Fibroblast of lung (primary cell): ENCODE data around the gene TP53INP2. TPM values are rescaled to one million over a fixed set of nuclear protein-coding genes. Genes with fewer than 3 reads are reported as not detected.
"Not testable (repeated sequence)": the region's sequence is repeated elsewhere in the genome, so short reads cannot be mapped to it uniquely, and the experiment has no call there.

Experiments used
- DNase-seq, 2 donors: peaks; one replicate each; pipeline versions ENCODE4 v3.0.0 to v3.0.0-alpha.2; 2010; ENCODE audit warnings: low read depth in 2 of 2
- H2AFZ ChIP-seq: 2 replicates; pipeline ENCODE4 v1.5.1; 2012; ENCODE audit warnings: low read length, control low read depth, inconsistent platforms
- H3K27ac ChIP-seq: 2 replicates; pipeline ENCODE4 v1.5.1; 2011; ENCODE audit warnings: low read length, control low read depth; ENCODE audit not compliant: insufficient read depth
- H3K27me3 ChIP-seq: 2 replicates; pipeline ENCODE4 v1.5.1; 2011; ENCODE audit warnings: mild to moderate bottlenecking, low read length; ENCODE audit not compliant: control insufficient read depth, insufficient read depth
- H3K36me3 ChIP-seq: 2 replicates; pipeline ENCODE4 v1.5.1; 2011; ENCODE audit warnings: low read length; ENCODE audit not compliant: control insufficient read depth, insufficient read depth
- H3K4me1 ChIP-seq: 2 replicates; pipeline ENCODE4 v1.5.1; 2011; ENCODE audit warnings: low read length; ENCODE audit not compliant: control insufficient read depth, insufficient read depth; ENCODE audit errors: extremely low read depth
- H3K4me2 ChIP-seq: 2 replicates; pipeline ENCODE4 v1.5.1; 2011; ENCODE audit warnings: low read length, control low read depth; ENCODE audit not compliant: insufficient read depth; ENCODE audit errors: extremely low read depth
- H3K4me3 ChIP-seq, 4 experiments: fragments of 200-600 bp in 1 of 4; sonication (generic) in 1 of 4; replicated peaks in 1 of 4; 2 replicates each; pipeline ENCODE4 v1.5.1; 2011 to 2016; ENCODE audit warnings: low read length in 4 of 4, low read depth in 3 of 4, mild to moderate bottlenecking in 3 of 4, control low read depth in 2 of 4, inconsistent platforms in 1 of 4, mixed read lengths in 1 of 4; ENCODE audit not compliant: insufficient read depth in 1 of 4; ENCODE audit errors: control extremely low read depth in 1 of 4
- H3K79me2 ChIP-seq: 2 replicates; pipeline ENCODE4 v1.5.1; 2012; ENCODE audit warnings: mild to moderate bottlenecking, low read length, inconsistent platforms; ENCODE audit not compliant: control insufficient read depth, insufficient read depth
- H3K9ac ChIP-seq: 2 replicates; pipeline ENCODE4 v1.5.1; 2011; ENCODE audit warnings: mild to moderate bottlenecking, low read length, control low read depth; ENCODE audit not compliant: insufficient read depth
- H3K9me3 ChIP-seq: 2 replicates; pipeline ENCODE4 v1.5.1; 2012; ENCODE audit warnings: low read depth, low read length; ENCODE audit not compliant: control insufficient read depth, insufficient read depth
- H4K20me1 ChIP-seq: 2 replicates; pipeline ENCODE4 v1.5.1; 2011; ENCODE audit warnings: low read length; ENCODE audit not compliant: control insufficient read depth, insufficient read depth; ENCODE audit errors: extremely low read depth
- CTCF ChIP-seq, 2 donors: IDR thresholded peaks in 1 of 2; conservative IDR thresholded peaks in 1 of 2; 1 replicate in 1 of 2; 2 replicates in 1 of 2; pipeline ENCODE4 v1.5.1; 2011 to 2012; ENCODE audit warnings: low read length in 2 of 2, control low read depth in 1 of 2, inconsistent platforms in 1 of 2, low read depth in 1 of 2, mild to moderate bottlenecking in 1 of 2
- EZH2 ChIP-seq: IDR thresholded peaks from 2 replicates; pipeline ENCODE4 v1.5.1; 2012; ENCODE audit warnings: low read length, control low read depth, mild to moderate bottlenecking; ENCODE audit errors: missing control alignments
- polyA plus RNA-seq, 2 donors: library from polyadenylated mRNA; depleted of rRNA in 1 of 2; stranded (reverse) in 1 of 2; unstranded in 1 of 2; fragments of >200 nt; gene quantifications; 2 replicates each; pipeline ENCODE4 v1.2.1, GENCODE V29; 2011 to 2012; ENCODE audit warnings: missing spikeins in 1 of 2
- total RNA-seq: library from RNA; depleted of rRNA; stranded (reverse); fragments of >200 nt; gene quantifications from 2 replicates; pipeline ENCODE4 v1.2.1, GENCODE V29; 2014

TP53INP2 gene
- total and polyA plus RNA-seq, 2 donors (not counting 1 experiment from before 2014, with no cell fraction given): 6.4 to 9.8 TPM

GRCh38 chr20:34716921-34717229 is 12.7 kb downstream of the TP53INP2 start:
- Histone ChIP-seq H3K4me3 (no peak overlapping the region), H3K9ac (no peak overlapping the region)

GRCh38 chr20:34717230-34718095 is 13.3 kb downstream of the TP53INP2 start:
- no peak overlapping the region for H3K4me2 ChIP-seq
- no peak overlapping the region for H2AFZ ChIP-seq
- no peak for TF ChIP-seq EZH2
- no peak for TF ChIP-seq CTCF (conservative IDR thresholded peaks at IDR 0.05 in 1 of 2, IDR thresholded peaks at IDR 0.05 in 1 of 2; ENCODE audit: low read depth in 1 of 2, low read length in 2 of 2)
- H3K36me3 ChIP-seq: peaks cover 4% of the 10 kb centered on the region
- no peaks in the 10 kb centered on the region for H3K27me3 ChIP-seq
- no peaks in the 10 kb centered on the region for H3K9me3 ChIP-seq
- peaks cover 15% of the 10 kb centered on the region for H3K4me1 ChIP-seq
- no peaks in the 10 kb centered on the region for H3K79me2 ChIP-seq
- no peaks in the 10 kb centered on the region for H4K20me1 ChIP-seq
- no peak overlapping the region for H3K4me3 ChIP-seq
- no peak overlapping the region for H3K9ac ChIP-seq
- no peak for DNase-seq
- H3K27ac ChIP-seq: no peak overlapping the region

More at GRCh38 chr20:34716921-34717229, 12.7 kb downstream of the TP53INP2 start:
- Histone ChIP-seq H3K4me1 (peaks cover 15% of the 10 kb centered on the region), H3K9me3 (no peaks in the 10 kb centered on the region), H4K20me1 (no peaks in the 10 kb centered on the region), H3K4me2 (no peak overlapping the region), H2AFZ (no peak overlapping the region), H3K36me3 (peaks cover 4% of the 10 kb centered on the region), H3K79me2 (no peaks in the 10 kb centered on the region), H3K27me3 (no peaks in the 10 kb centered on the region), H3K27ac (no peak overlapping the region)
- TF ChIP-seq EZH2 (no peak), CTCF (conservative IDR thresholded peaks at IDR 0.05 in 1 of 2, IDR thresholded peaks at IDR 0.05 in 1 of 2; ENCODE audit: low read depth in 1 of 2, low read length in 2 of 2) (no peak)
- DNase-seq: no peak

- not testable (repeated sequence) for DNase-seq, H3K4me2 ChIP-seq, H4K20me1 ChIP-seq, H3K9ac ChIP-seq, H2AFZ ChIP-seq, H3K9me3 ChIP-seq, H3K36me3 ChIP-seq, H3K4me1 ChIP-seq, H3K27me3 ChIP-seq, H3K79me2 ChIP-seq, H3K27ac ChIP-seq, H3K4me3 ChIP-seq
Measured at GRCh38 chr20:34719242-34720017, 15.3 kb downstream of the TP53INP2 start.
